Prostate gland (tissue), 2 donors: Measurements from ENCODE around the gene FLYWCH1.

Experiments used
- CTCF ChIP-seq, 4 experiments: fragments of 200-600 bp in 2 of 4; fragments of 450-650 bp in 2 of 4; sonication (generic) in 2 of 4; IDR thresholded peaks; 1 replicate in 3 of 4; 2 replicates in 1 of 4; pipeline ENCODE4 v1.5.1; 2016 to 2019; ENCODE audit warnings: antibody characterized with exemption in 4 of 4, mild to moderate bottlenecking in 2 of 4, moderate library complexity in 2 of 4
- POLR2A ChIP-seq: fragments of 450-650 bp; IDR thresholded peaks from one replicate; pipeline ENCODE4 v1.6.1; 2016; ENCODE audit warnings: antibody characterized with exemption, mild to moderate bottlenecking
- POLR2AphosphoS5 ChIP-seq: sonication (generic); formaldehyde crosslinking; IDR thresholded peaks from one replicate; pipeline ENCODE4 v1.6.1; 2017; ENCODE audit warnings: antibody characterized with exemption

DNA sequence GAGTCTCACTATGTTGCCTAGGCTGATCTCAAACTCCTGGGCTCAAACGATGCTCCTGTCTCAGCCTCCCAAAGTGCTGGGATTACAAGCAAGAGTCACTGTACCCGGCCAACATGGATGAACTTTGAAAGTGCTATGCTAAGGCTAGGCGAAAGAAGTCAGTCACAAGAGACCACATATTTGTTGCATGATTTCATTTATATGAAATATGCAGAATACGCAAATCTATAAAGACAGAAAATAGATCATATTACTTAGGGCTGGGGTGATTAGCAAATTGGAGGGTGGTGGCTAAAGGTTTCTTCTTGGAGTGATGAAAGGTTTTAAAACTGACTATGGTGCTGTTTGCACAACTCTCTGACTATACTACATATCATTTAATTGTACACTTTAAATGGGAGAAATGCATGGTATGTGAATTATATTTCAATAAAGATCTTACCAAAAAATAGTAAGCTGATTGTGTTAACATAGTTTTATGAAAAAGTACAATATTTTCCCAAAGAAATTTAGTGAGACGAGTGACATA is 1.2 kb upstream of the FLYWCH1 start:
- TF ChIP-seq CTCF (IDR thresholded peaks at IDR 0.05) (no peak), POLR2A (no peak), POLR2AphosphoS5 (no peak)
